ENCODE results near the gene SMARCA2. TPM values are rescaled to one million over a fixed set of nuclear protein-coding genes. Genes with fewer than 3 reads are reported as not detected.

SMARCA2 gene
- total RNA-seq, 2 donors from 2014 or later: 118 to 177 TPM

DNA sequence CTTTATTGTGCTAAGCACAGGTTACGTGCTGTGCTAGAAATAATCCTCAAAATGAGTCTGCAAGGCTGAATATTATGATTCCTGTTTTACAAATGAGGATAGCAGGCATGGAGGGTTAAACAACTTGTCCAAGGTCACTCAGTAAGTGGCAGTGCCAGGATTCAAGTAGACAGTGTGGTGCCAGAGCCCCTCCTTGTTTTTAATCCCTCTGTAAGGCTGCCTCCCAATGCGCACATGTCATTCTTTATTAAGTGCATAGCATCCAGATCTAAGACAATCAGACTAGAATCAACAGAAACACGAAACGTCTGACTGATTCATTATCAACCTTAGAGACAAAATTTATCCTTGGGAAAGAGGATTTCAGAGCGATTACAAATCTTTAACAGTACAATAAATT, 199.6 kb downstream of the SMARCA2 start:
- no peaks in the 10 kb centered on the region for H3K36me3 ChIP-seq
- DNase-seq (ENCODE audit: low spot score) (no peak), ATAC-seq (ENCODE audit: insufficient number of reproducible peaks, low FRiP score, low read depth) (no peak)
- no peaks in the 10 kb centered on the region for H3K27me3 ChIP-seq (replicated peaks; ENCODE audit: insufficient read depth)
- H3K9me3 ChIP-seq: no peaks in the 10 kb centered on the region
- H3K4me3 ChIP-seq: no peak overlapping the region
- no peak for TF ChIP-seq CTCF (IDR thresholded peaks at IDR 0.05)
- peaks cover 0 to 8% of the 10 kb centered on the region in 2 donors for H3K4me1 ChIP-seq (ENCODE audit: control insufficient read depth in 1 of 2, low read depth in 2 of 2)
- no peak overlapping the region for H3K27ac ChIP-seq

DNA sequence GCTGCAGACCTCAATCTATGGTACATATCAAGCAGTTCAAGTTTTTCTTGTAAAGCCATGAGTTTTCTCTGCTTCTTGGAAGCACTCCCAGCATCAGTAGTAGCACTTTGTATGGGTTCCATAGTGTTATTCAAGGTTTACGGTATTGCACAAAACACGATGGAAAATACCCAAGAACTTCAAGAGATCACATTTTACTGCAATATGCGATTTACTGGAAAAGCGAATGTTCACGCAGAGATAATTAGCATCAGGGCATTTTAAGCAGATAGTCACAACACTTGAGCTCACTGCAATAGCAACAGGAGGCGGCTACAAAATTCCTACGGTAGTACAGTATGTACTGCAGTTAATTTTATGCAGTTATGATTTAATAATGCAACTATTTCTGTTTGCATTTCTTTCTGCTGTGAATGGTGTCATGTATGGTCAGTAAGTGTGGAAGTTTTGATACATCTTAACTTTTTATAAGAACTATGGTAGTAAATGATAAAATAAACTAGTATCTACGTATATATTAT, 200.8 kb downstream of the SMARCA2 start:
- no peak for ATAC-seq (ENCODE audit: insufficient number of reproducible peaks, low FRiP score, low read depth)
- H3K36me3 ChIP-seq: no peaks in the 10 kb centered on the region
- H3K4me1 ChIP-seq (ENCODE audit: control insufficient read depth in 1 of 2, low read depth in 2 of 2): peaks cover 0 to 8% of the 10 kb centered on the region in 2 donors
- DNase-seq (ENCODE audit: low spot score): no peak
- no peak overlapping the region for H3K4me3 ChIP-seq
- H3K27me3 ChIP-seq (replicated peaks; ENCODE audit: insufficient read depth): no peaks in the 10 kb centered on the region
- TF ChIP-seq CTCF (IDR thresholded peaks at IDR 0.05): no peak
- H3K27ac ChIP-seq: no peak overlapping the region
- H3K9me3 ChIP-seq: no peaks in the 10 kb centered on the region

DNA sequence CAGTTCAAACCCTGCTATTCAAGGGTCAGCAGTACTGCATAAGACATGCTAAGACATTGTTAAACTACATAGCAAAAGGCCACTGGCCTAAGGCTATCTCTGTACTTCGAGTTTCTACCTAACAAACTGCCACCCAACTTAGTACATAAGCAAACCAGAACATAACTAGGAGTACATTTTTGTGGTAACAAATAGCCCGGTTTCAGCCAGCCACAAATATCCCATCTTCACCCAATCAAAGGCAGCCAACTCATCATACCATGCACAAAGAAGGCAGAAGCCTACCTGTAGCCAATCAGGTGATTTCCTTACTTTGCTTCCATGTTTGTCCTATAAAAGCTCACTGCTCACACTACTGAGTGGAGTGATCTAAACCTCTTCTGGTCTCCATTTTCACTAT, 201.4 kb downstream of the SMARCA2 start:
- ATAC-seq (ENCODE audit: insufficient number of reproducible peaks, low FRiP score, low read depth): no peak

DNA sequence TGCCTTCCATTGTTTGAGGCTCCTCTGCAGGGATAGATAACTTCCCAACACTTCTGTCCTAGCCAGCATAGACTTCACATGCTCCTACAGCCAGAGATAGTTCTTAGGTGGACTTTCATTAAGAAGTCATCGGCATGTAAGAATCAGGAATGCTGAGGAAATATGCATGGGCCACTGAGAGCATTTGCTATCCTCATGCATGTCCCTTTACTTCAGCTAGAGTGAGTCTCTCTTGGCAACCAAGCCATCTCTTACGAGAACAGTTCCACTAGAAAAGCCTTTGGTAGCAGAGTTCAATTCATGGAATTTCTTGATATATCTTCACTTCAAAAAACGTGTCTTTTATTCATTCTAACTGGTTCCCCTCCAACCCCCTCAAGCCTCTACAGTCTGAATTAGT, 202.4 kb downstream of the SMARCA2 start:
- ATAC-seq (ENCODE audit: insufficient number of reproducible peaks, low FRiP score, low read depth): no peak

More for the DNA sequence above, 201.4 kb downstream of the SMARCA2 start:
- Histone ChIP-seq H3K4me3 (no peak overlapping the region), H3K36me3 (no peaks in the 10 kb centered on the region), H3K9me3 (no peaks in the 10 kb centered on the region), H3K27ac (no peak overlapping the region), H3K4me1 (ENCODE audit: control insufficient read depth in 1 of 2, low read depth in 2 of 2) (peaks cover 0 to 8% of the 10 kb centered on the region in 2 donors), H3K27me3 (replicated peaks; ENCODE audit: insufficient read depth) (no peaks in the 10 kb centered on the region)
- no peak for DNase-seq (ENCODE audit: low spot score)
- no peak for TF ChIP-seq CTCF (IDR thresholded peaks at IDR 0.05)

DNA sequence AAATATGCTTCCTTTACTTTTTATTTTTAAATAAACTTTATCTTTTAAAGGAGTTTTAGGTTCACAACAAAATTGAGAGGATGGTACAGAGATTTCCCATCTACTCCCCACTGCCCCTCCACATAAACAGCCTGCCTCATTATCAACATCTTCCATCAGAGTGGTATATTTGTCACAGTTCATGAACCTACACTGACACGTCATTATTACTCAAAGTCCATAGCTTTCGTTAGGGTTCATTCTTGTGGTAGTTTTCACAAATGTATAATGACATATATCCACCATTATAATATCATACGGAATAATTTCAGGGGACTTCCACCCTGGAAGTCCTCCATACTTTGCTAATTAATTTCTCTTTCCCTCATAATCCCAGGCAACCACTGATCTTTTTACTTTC, 204.9 kb downstream of the SMARCA2 start:
- no peaks in the 10 kb centered on the region for H3K27me3 ChIP-seq (replicated peaks; ENCODE audit: insufficient read depth)
- H3K4me3 ChIP-seq: no peak overlapping the region
- no peak overlapping the region for H3K27ac ChIP-seq
- no peaks in the 10 kb centered on the region for H3K4me1 ChIP-seq (ENCODE audit: control insufficient read depth in 1 of 2, low read depth in 2 of 2)
- H3K36me3 ChIP-seq: no peaks in the 10 kb centered on the region
- H3K9me3 ChIP-seq: no peaks in the 10 kb centered on the region
- no peak for DNase-seq (ENCODE audit: low spot score)
- no peak for ATAC-seq (ENCODE audit: insufficient number of reproducible peaks, low FRiP score, low read depth)
- no peak for TF ChIP-seq CTCF (IDR thresholded peaks at IDR 0.05)

More for the DNA sequence above, 202.4 kb downstream of the SMARCA2 start:
- peaks cover 0 to 8% of the 10 kb centered on the region in 2 donors for H3K4me1 ChIP-seq (ENCODE audit: control insufficient read depth in 1 of 2, low read depth in 2 of 2)
- H3K27ac ChIP-seq: no peak overlapping the region
- H3K4me3 ChIP-seq: no peak overlapping the region
- no peaks in the 10 kb centered on the region for H3K9me3 ChIP-seq
- H3K27me3 ChIP-seq (replicated peaks; ENCODE audit: insufficient read depth): no peaks in the 10 kb centered on the region
- H3K36me3 ChIP-seq: no peaks in the 10 kb centered on the region
- DNase-seq (ENCODE audit: low spot score): no peak
- TF ChIP-seq CTCF (IDR thresholded peaks at IDR 0.05): no peak
